Measurements from ENCODE around the gene SLC13A4. TPM values are rescaled to one million over a fixed set of nuclear protein-coding genes. Genes with fewer than 3 reads are reported as not detected.

Gene SLC13A4
- total RNA-seq, 4 donors from 2014 or later = not detected

DNA sequence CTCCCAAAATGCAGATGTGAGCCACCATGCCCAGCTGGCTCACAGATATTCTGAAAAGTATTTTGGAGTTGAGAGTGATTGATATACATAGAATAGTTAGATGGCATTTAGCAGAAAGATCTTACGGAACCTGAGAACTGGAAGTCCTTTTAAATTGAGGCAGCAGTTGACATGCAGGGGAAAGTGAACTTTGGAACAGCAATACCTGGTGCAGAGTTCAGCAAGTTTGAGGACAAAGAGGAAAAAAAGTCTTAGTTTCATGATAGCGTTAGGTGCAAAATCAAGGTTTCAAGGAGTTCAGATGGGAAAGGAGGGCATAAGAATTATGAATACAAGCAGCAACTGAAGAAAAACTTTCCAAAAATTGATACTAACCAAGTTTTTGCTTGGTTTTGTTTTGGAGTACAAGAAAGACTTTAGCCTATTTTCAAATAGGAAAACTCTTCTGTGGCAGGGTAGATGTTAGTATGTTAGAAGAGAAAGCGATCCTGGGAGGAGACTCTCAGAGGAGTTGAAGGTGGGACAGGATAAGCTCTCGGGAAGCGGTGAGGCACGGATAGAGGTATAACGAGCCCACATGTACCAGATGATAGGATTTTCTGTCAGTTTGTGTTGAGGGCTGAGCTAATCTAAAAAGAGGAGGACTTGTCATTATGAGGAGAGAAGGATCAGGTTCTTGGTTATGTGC, 93.7 kb downstream of the SLC13A4 start:
- in situ Hi-C loops (cut with MboI; ENCODE audit: low sequenced_read_pairs in 4 of 4) = loop anchor here in 1 of 4 donors (25.0 kb wide), 1 partner anchor 347 kb away; no protein-coding TSS in a partner anchor
- DNase-seq = no peak
- Histone ChIP-seq H3K36me3 (peaks cover 0 to 62% of the 10 kb centered on the region in 2 donors), H3K27ac (no peak overlapping the region), H3K4me3 (no peak overlapping the region), H3K4me1 (no peaks in the 10 kb centered on the region), H3K27me3 (no peaks in the 10 kb centered on the region), H3K9me3 (no peaks in the 10 kb centered on the region)
- TF ChIP-seq POLR2A (IDR thresholded peaks at IDR 0.05) = no peak
- TF ChIP-seq, protein P1, sequence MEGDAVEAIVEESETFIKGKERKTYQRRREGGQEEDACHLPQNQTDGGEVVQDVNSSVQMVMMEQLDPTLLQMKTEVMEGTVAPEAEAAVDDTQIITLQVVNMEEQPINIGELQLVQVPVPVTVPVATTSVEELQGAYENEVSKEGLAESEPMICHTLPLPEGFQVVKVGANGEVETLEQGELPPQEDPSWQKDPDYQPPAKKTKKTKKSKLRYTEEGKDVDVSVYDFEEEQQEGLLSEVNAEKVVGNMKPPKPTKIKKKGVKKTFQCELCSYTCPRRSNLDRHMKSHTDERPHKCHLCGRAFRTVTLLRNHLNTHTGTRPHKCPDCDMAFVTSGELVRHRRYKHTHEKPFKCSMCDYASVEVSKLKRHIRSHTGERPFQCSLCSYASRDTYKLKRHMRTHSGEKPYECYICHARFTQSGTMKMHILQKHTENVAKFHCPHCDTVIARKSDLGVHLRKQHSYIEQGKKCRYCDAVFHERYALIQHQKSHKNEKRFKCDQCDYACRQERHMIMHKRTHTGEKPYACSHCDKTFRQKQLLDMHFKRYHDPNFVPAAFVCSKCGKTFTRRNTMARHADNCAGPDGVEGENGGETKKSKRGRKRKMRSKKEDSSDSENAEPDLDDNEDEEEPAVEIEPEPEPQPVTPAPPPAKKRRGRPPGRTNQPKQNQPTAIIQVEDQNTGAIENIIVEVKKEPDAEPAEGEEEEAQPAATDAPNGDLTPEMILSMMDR (IDR thresholded peaks at IDR 0.05 in 4 of 5, conservative IDR thresholded peaks at IDR 0.05 in 1 of 5) = no peak
- no peak for ATAC-seq
- intact Hi-C loops (cut with DNase I; ENCODE audit: low total_unique reads) = no loop called here

Other genes starting within 250 kb of the SLC13A4 start
- 10 to 100 TPM; 25.5 to 38.1 (median 30.7) TPM for gene CNOT4, start 218.1 kb downstream of the SLC13A4 start, total RNA-seq
- 10 to 100 TPM; 12.7 to 33.5 (median 23.6) TPM for gene NUP205, start 170.3 kb downstream of the SLC13A4 start, total RNA-seq
- 10 to 100 TPM in 3 of 4 donors, 1 to 10 TPM in 1; 7.7 to 19.9 (median 11.8) TPM for gene STMP1, start 65.7 kb downstream of the SLC13A4 start, total RNA-seq
- gene FAM180A, start 20.6 kb upstream of the SLC13A4 start, total RNA-seq = 1 to 10 TPM in 2 of 4 donors, under 1 TPM in 1, not detected in 1; 0.65 to 1.9 (median 1.4) TPM
- 10 to 100 TPM; 48.5 to 94.2 (median 58.7) TPM for gene MTPN, start 249.2 kb upstream of the SLC13A4 start, total RNA-seq

Measured in gastrocnemius medialis (tissue), 4 donors.